Stimulated activated CD8-positive, alpha-beta memory T cell treated with anti-CD3 and anti-CD28 coated beads, Interleukin-4, amount 100 ng/mL, for 4 hours (primary cell): ENCODE results near the gene CACNA2D4.

Experiments used
- DNase-seq, 2 donors: peaks; one replicate each; pipeline ENCODE4 v3.0.0-alpha.2; 2020; ENCODE audit warnings: low read depth in 2 of 2, low spot score in 1 of 2

Gene CACNA2D4

GRCh38 chr12:1801303-1801975, 117.0 kb downstream of the CACNA2D4 start:
- no peak for DNase-seq

- no peak for DNase-seq
Measured at GRCh38 chr12:1800401-1801302, 117.8 kb downstream of the CACNA2D4 start.

DNA sequence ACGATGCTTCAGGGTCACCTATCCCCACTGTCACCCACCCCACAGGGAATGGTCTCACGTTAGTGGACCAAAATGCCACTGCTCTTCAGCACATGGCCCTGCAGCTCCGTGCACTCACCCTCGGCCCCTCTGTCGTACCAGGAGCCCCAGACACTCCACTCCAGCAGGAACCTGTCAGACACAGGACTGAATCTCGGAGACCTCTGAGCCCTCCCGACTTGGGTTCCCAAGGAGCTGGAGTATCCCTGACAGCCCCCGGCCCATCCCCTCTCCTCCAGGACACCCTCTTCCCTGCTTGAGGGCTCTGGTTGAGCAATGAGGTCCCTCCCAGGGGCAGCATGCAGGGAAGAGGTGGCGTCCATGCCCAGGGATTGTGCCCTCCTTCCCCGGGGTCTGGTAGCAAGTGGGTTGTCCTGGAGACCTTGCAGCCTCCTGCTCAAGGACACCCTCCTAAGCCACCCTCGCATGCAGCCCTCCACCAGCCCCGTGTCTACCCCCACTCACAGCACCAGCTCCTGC, 118.5 kb downstream of the CACNA2D4 start:
- no peak for DNase-seq

- DNase-seq: no peak
Measured at GRCh38 chr12:1799051-1799881, 119.2 kb downstream of the CACNA2D4 start.

DNA sequence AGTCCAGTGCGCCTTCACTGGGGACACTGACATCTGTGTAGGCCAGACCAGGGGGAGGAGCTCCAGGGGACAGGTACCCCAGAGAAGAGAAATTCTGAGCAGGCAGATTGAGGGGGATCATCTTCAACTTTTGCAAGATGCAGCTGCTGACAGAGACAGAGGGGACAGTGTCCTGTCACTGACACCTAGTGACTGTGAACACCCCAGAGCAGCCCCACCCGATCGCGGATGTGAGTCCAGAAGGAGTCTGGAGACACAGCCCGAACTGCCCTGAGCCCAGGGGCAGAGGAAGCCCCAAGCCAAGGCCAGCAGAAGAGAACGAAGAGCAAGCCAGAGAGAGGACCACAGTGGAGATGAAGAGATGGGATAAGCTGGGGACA, 119.8 kb downstream of the CACNA2D4 start:
- no peak for DNase-seq

DNA sequence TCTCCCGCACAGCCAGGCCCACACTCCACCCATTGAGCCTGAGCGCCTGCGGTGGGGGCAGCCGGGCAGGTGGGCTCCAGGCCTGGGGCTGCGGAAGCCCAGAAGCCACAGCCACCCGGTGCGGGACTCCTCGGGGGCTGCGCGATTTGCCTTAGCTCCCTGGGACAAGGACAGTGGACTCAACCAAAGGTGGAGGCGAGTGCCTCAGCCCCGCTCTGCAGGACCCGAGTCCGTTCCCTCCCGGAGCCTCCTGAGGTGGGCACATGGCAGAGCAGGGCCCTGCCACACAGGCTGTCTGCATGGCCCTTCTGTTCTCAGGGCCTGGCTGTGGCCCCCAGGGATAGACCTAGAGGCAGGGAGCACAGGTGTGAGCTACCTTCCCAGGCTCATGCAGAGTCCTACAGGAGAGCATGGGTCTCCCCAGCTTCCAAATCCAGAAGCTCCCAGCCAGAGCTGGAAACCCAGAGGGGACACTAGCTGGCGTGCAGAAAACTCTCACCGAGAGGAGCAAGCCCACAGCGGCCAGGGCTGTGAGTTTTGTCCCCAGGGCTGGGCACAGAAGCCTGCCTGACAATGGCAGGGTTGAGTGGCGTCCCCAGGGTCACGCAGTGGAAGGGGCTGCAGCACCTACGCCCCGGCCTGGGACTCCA, 120.3 kb downstream of the CACNA2D4 start:
- DNase-seq: no peak

DNA sequence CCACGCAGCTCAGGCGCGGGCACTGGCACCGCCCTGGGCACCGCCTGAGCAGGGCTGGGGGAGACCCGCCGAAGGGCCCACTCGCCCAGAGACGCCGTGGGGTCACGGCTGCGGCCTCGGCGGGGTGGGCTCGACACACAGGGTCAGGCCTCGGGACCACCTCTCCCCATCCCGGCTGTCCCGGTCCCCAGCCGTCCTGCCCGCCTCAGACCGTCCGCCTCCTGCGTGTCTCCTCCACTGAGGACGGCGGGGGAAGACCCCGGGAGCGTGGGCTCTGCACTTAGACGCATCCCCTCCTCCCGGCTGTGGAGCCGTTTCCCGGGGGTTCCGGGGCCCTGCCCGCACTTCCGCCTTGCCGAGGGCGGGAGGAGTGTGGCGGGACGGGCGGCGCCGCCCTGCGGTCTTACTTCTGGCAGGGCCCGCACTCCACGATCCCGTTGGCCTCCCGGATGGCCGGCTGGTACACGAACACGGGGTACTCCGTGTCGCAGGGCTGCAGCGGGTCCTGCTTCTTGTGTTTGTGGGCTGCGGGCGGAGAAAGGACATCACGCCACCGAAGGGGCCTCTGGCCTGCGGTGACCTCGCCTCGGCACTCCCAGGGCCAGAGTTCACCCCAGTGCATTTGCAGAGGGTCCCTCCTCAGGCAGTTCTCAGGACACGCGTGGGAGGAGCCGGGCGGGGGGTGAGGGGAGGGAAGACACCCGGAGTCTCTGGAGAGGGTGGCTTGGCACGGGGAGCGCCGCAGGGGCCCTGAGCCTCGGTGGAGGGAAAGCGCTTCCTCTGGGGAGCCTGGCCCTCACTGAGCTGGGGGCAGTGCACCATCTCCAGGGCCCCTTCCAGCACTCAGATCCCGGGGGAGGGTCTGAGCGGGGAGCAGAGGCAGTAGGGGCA, 121.2 kb downstream of the CACNA2D4 start:
- DNase-seq: peak; percentile 11 to 24

DNA sequence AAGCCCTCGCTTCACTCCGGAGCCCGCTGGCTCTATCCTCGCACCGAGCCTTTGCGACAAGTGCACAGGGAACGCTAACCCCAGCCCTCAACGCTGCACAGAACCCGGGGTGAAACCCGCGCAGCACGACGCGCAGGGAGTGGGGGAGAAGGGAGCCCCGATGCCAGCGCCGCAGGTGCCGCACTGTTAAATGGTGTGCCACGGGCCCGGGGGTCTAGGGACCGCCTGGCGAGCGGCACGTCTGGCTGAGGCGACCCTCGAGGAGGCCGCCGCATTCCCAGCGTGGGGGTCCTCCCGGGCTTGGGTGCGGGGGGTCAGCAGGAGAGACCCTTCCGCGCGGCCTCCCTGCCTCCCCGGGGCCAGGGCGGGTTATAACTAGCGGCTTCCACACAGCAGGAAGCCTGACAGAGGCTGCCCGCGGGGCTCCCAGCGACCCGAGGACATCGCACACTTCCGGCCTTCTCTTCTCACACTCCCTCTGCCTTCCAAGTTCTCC, 121.9 kb downstream of the CACNA2D4 start:
- DNase-seq: no peak

- DNase-seq: peak; percentile 82 to 90
Measured at GRCh38 chr12:1795785-1796514, 122.5 kb downstream of the CACNA2D4 start.

GRCh38 chr12:1795221-1795784, 123.1 kb downstream of the CACNA2D4 start:
- DNase-seq: no peak

DNA sequence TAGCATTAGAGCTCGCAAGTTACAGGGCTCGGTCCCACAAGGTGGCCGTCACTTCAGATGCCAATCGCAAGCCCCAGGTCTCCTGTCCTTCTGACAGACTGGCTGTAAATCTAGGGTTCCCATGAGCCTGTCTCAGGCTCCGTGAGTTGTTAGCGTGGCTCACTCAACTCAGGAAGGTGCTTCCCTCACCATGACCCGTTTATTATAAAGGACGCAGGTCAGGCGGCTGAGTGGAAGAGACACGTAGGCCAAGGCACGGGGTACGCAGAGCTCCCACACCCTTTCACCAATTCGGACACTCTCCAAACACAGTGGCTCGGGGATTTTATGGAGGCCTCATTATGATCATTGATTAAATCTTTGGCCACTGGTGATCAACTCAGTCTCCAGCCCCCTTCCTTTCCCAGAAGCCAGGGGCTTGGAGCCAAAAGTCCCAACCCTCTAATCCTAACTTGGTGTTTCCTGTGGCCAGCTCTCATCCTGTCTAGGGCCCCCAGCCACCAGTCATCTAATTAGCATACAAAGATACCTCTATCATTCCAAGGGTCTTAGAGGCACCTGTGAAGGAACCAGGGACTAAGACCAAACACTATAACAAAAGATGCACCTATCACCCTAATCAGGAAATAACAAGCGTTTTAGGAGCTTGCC, 123.9 kb downstream of the CACNA2D4 start:
- DNase-seq: no peak

DNA sequence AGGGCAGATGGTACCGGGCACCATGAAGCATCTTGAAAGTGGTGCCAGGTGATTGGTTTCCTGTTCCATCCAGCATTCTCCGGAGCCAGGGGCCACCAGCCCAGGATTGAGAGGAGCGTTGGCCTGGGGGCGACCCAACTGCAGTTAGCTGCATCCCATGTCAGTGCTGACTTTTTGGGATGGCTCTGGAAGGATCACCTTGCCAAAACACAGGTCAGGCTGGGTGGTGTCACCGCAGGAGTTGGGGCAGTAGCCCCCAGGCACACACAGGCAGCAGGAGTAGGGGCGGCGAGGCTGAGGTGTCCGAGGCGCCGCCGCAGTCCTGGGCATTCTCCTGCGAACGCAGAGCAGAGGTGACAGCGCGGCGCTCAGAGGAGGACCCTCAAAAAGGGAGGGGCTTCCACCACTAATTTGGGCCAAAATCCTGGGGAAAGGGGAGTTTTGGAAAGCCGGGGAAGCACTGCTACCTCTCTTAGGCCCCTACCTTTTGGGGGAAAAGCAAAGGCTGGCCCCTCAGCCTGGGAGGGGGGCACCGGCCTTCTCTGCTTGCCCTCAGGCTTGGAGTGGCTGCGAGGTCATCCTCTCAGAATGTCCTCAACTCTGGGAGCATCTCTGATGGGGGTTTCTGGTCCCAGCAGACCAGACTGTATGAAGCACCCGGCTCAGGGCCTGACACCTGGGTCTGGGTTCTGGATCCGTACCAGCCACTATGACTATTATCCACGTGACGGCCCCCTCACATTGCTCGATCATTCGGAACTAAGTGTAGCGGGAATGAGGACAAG, 124.8 kb downstream of the CACNA2D4 start:
- no peak for DNase-seq

- no peak for DNase-seq
Measured at GRCh38 chr12:1792406-1792805, 126.0 kb downstream of the CACNA2D4 start.

DNA sequence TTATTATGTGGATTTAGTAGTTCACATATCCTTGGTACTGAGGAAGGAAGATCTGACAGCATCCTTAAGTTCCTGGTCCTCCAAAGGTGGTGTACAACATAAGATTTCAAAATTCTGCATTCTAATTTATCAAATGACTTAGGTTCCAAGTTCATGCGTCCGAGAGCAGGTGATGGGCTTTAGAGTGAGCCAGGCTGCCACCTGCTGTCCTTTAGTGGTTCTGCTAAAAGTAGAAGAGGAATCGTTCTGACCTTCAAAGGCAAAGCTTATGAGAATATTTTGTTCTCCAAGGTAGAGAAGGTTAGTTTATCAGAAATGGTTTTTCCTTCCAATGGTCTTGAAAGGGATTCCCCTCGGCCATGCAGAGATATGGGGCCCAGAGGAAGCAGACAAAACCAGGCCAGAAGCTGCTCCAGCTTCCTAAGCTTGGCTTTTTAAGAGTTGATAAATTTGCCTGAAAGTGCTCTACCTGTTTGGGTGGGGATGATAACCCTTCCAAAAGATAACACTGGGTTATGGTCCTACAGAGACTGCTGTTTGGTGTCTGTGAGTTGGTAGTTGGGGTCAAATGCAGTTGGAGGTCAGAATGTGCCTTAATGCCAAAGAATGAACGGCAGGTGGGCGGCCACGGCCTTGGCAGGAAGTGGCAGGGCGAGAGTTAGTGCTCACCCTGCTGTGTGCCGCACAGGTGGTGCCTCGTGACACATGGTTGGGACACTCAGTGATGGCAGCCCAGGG, 127.2 kb downstream of the CACNA2D4 start:
- peak; percentile 35 to 40 for DNase-seq

DNA sequence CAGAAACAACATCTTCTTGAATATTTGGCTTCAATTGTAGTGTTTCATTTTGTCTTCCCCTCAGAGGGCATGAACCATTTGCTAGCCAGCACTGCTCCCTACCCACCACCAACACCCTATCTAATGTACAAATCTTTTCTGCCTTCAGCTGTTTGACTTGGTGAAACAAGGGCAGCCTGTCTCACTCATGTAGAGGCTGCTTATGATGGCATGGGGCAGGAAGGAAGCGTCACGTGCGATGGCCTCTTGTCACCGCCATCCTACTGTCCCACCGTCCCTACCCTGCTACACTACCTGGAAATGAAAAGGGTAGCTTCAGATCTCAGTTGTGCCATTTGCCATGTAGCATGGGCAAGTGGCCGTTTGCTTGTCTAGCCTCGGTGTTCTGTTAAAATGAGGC, 128.0 kb downstream of the CACNA2D4 start:
- no peak for DNase-seq

GRCh38 chr12:1787714-1788113, 130.7 kb downstream of the CACNA2D4 start:
- no peak for DNase-seq

- DNase-seq: no peak
Measured at GRCh38 chr12:1782215-1782614, 136.2 kb downstream of the CACNA2D4 start.
